Endodermal cell (in vitro differentiated cells): Measurements from ENCODE around the gene REC114. TPM values are rescaled to one million over a fixed set of nuclear protein-coding genes. Genes with fewer than 3 reads are reported as not detected.

Experiments used
- DNase-seq: peaks from one replicate; pipeline ENCODE4 v3.0.0-alpha.2; 2017
- H3K27ac ChIP-seq: 2 replicates; pipeline ENCODE4 v1.5.1; 2013; ENCODE audit warnings: mild to moderate bottlenecking, low read depth, low read length, moderate library complexity
- H3K27me3 ChIP-seq: 2 replicates; pipeline ENCODE4 v1.6.1; 2013; ENCODE audit warnings: mild to moderate bottlenecking, low read length, moderate library complexity; ENCODE audit not compliant: insufficient read depth, control insufficient read depth, poor library complexity, severe bottlenecking
- H3K36me3 ChIP-seq: 2 replicates; pipeline ENCODE4 v1.7.0; 2013; ENCODE audit warnings: mild to moderate bottlenecking, low read length, moderate library complexity; ENCODE audit not compliant: control insufficient read depth, insufficient read depth
- H3K4me1 ChIP-seq: one replicate; pipeline ENCODE4 v1.7.0; 2013; ENCODE audit warnings: low read length; ENCODE audit not compliant: control insufficient read depth, insufficient read depth
- H3K4me3 ChIP-seq: 2 replicates; pipeline ENCODE4 v1.5.1; 2013; ENCODE audit warnings: mild to moderate bottlenecking, low read length, moderate library complexity
- H3K9ac ChIP-seq: 2 replicates; pipeline ENCODE4 v1.6.1; 2013; ENCODE audit warnings: mild to moderate bottlenecking, low read length, moderate library complexity; ENCODE audit not compliant: poor library complexity, severe bottlenecking; ENCODE audit errors: extremely low read depth
- H3K9me3 ChIP-seq: 2 replicates; pipeline ENCODE4 v1.6.1; 2013; ENCODE audit warnings: mild to moderate bottlenecking, low read length, moderate library complexity; ENCODE audit not compliant: control insufficient read depth
- H3K27ac Mint-ChIP-seq: 2 replicates; pipeline ENCODE4 v1.8.0; 2020; ENCODE audit warnings: mixed read lengths
- H3K27me3 Mint-ChIP-seq: 2 replicates; pipeline ENCODE4 v1.8.0; 2021; ENCODE audit warnings: mild to moderate bottlenecking, mixed read lengths; ENCODE audit not compliant: insufficient read depth
- H3K36me3 Mint-ChIP-seq: 2 replicates; pipeline ENCODE4 v1.8.0; 2020; ENCODE audit warnings: low read depth, mixed read lengths
- H3K4me1 Mint-ChIP-seq: 2 replicates; pipeline ENCODE4 v1.8.0; 2020; ENCODE audit warnings: mixed read lengths
- H3K4me3 Mint-ChIP-seq: 2 replicates; pipeline ENCODE4 v1.8.0; 2020; ENCODE audit warnings: mild to moderate bottlenecking, moderate library complexity, mixed read lengths
- H3K9me3 Mint-ChIP-seq: 2 replicates; pipeline ENCODE4 v1.8.0; 2020; ENCODE audit warnings: mild to moderate bottlenecking, mixed read lengths
- WGBS, 2 experiments: methylation state at CpG; one replicate each; pipeline versions ENCODE4 v1.1.5 to v1.1.7; 2013; ENCODE audit warnings: missing lambda C conversion rate in 2 of 2, mixed read lengths in 1 of 2; ENCODE audit not compliant: insufficient coverage in 1 of 2, insufficient read length in 1 of 2; 5-methylcytosine and 5-hydroxymethylcytosine counted together
- total RNA-seq, 2 donors: library from RNA; stranded (reverse); fragmentation: NEBNext Ultra II Directional in 1 of 2; extraction: Animal tissue kit (Norgen Biotek cat#: 25700) in 1 of 2; gene quantifications; 2 replicates in 1 of 2; 3 replicates in 1 of 2; pipeline ENCODE4 v1.2.1, GENCODE V29; 2021
- TF ChIP-seq, protein P1 (sequence below): fragments of 200-600 bp; sonication (generic); conservative IDR thresholded peaks from 2 replicates; pipeline ENCODE4 v1.5.0; 2021; ENCODE audit warnings: antibody characterized with exemption, mild to moderate bottlenecking

Gene REC114
- total RNA-seq, 2 donors from 2014 or later: not detected

GRCh38 chr15:73571346-73571745 is 128.4 kb downstream of the REC114 start:
- Mint-ChIP-seq H3K36me3 (peaks cover 79% of the 10 kb centered on the region), H3K4me1 (peaks cover 7% of the 10 kb centered on the region), H3K4me3 (no peak overlapping the region), H3K9me3 (no peaks in the 10 kb centered on the region), H3K27ac (no peak overlapping the region), H3K27me3 (no peaks in the 10 kb centered on the region)
- DNase-seq: no peak
- Histone ChIP-seq H3K9me3 (no peaks in the 10 kb centered on the region), H3K9ac (no peak overlapping the region), H3K4me3 (no peak overlapping the region), H3K36me3 (peaks cover 72% of the 10 kb centered on the region), H3K4me1 (no peaks in the 10 kb centered on the region), H3K27me3 (no peaks in the 10 kb centered on the region), H3K27ac (no peak overlapping the region)
- TF ChIP-seq, protein P1, sequence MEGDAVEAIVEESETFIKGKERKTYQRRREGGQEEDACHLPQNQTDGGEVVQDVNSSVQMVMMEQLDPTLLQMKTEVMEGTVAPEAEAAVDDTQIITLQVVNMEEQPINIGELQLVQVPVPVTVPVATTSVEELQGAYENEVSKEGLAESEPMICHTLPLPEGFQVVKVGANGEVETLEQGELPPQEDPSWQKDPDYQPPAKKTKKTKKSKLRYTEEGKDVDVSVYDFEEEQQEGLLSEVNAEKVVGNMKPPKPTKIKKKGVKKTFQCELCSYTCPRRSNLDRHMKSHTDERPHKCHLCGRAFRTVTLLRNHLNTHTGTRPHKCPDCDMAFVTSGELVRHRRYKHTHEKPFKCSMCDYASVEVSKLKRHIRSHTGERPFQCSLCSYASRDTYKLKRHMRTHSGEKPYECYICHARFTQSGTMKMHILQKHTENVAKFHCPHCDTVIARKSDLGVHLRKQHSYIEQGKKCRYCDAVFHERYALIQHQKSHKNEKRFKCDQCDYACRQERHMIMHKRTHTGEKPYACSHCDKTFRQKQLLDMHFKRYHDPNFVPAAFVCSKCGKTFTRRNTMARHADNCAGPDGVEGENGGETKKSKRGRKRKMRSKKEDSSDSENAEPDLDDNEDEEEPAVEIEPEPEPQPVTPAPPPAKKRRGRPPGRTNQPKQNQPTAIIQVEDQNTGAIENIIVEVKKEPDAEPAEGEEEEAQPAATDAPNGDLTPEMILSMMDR: no peak
- 60 to 87% methylated on average over 1 to 5 of the region's 5 CpGs for WGBS, 2 experiments

GRCh38 chr15:73572296-73572695 is 129.3 kb downstream of the REC114 start:
- Histone ChIP-seq H3K27ac (no peak overlapping the region), H3K9me3 (no peaks in the 10 kb centered on the region), H3K36me3 (peaks cover 67% of the 10 kb centered on the region), H3K4me3 (no peak overlapping the region), H3K9ac (no peak overlapping the region), H3K27me3 (no peaks in the 10 kb centered on the region), H3K4me1 (no peaks in the 10 kb centered on the region)
- Mint-ChIP-seq H3K4me1 (peaks cover 7% of the 10 kb centered on the region), H3K9me3 (no peaks in the 10 kb centered on the region), H3K27me3 (no peaks in the 10 kb centered on the region), H3K27ac (no peak overlapping the region), H3K4me3 (no peak overlapping the region), H3K36me3 (peaks cover 76% of the 10 kb centered on the region)
- DNase-seq: no peak
- 72 to 73% methylated on average over 4 to 5 of the region's 5 CpGs for WGBS, 2 experiments
- TF ChIP-seq, protein P1: no peak

DNA sequence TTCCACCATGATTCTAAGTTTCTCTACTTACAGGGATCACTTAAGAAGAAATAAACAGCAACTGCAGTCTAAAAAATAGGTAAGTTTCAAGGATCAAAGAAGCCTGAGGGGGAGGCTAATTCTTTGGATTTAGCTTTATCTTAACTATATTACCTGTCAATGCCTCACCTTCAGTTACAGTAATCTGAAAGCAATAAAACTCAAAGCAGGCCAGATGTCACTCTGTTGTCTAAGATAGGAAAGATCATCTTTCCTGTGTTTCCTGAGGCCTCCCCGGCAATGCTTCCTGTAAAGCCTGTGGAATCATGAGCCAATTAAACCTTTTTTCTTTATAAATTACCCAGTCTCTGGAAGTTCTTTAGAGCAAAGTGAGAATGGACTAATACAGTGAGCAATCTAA is 130.1 kb downstream of the REC114 start:
- Mint-ChIP-seq H3K9me3 (no peaks in the 10 kb centered on the region), H3K4me1 (peaks cover 7% of the 10 kb centered on the region), H3K4me3 (no peak overlapping the region), H3K27me3 (no peaks in the 10 kb centered on the region), H3K36me3 (peaks cover 76% of the 10 kb centered on the region), H3K27ac (no peak overlapping the region)
- H3K36me3 ChIP-seq: peaks cover 67% of the 10 kb centered on the region
- H3K4me3 ChIP-seq: no peak overlapping the region
- H3K9ac ChIP-seq: no peak overlapping the region
- H3K27me3 ChIP-seq: no peaks in the 10 kb centered on the region
- H3K27ac ChIP-seq: no peak overlapping the region
- H3K9me3 ChIP-seq: no peaks in the 10 kb centered on the region
- 86% methylated on average over 1 of the region's 1 CpG; no CpG with 5 or more reads in 1 of the 2 experiments for whole genome bisulfite sequencing, 2 experiments
- TF ChIP-seq, protein P1: no peak
- no peaks in the 10 kb centered on the region for H3K4me1 ChIP-seq
- DNase-seq: no peak
